ENCODE data around the gene TSHZ2.

TSHZ2 gene

DNA sequence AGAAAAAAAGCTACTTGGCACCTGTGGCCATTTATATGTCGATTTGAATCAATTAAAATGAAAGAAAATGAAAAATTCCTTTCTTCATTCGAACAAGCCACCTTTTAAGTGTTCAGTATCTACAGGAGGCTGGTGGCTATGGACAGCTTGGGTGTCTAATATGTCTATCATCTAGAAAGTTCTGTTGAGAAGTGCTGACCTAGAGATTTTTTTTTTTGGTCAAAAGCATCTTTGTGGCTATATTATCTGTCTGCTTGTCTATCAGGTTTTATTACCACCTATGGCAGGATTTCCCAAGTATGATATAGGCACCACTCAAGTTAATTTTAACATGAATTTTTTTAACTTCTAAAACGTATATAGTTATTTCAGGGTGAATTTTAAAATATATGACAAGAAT lies 250.8 kb downstream of the TSHZ2 start:
- Mint-ChIP-seq H3K36me3 (ENCODE audit: low read depth) (no peaks in the 10 kb centered on the region), H3K27ac (no peak overlapping the region), H3K27me3 (peaks cover 9% of the 10 kb centered on the region), H3K9me3 (no peaks in the 10 kb centered on the region), H3K4me3 (no peak overlapping the region), H3K4me1 (ENCODE audit: low read depth) (no peaks in the 10 kb centered on the region)
- intact Hi-C loops (cut with micrococcal nuclease): no loop called here

DNA sequence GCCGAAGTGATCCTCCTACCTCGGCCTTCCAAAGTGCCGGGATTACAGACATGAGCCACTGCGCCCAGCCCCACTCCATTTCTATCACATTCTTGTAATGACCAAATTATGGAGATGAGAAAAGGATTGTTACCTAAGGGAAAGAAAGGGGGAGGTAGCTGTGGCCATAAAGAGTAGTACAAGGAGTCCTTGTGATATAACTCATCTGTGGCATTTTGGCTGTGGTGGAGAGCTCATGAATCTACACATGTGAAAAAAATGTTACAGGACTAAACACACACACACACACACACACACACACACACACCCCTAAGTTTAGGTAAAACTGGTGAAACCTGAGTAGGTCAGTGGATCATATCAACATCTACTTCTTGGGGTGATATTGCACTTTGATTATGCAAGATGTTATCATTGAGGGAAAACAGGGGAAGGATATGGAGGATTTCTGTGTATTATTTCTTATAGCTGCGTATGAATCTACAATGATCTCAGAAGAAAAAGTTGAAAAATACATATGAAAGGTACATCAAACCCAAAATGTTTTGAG lies 251.5 kb downstream of the TSHZ2 start:
- H3K4me1 Mint-ChIP-seq (ENCODE audit: low read depth): no peaks in the 10 kb centered on the region
- intact Hi-C loops (cut with micrococcal nuclease): no loop called here
- H3K27ac Mint-ChIP-seq: no peak overlapping the region
- H3K9me3 Mint-ChIP-seq: no peaks in the 10 kb centered on the region
- no peaks in the 10 kb centered on the region for H3K36me3 Mint-ChIP-seq (ENCODE audit: low read depth)
- H3K27me3 Mint-ChIP-seq: peaks cover 9% of the 10 kb centered on the region
- no peak overlapping the region for H3K4me3 Mint-ChIP-seq

DNA sequence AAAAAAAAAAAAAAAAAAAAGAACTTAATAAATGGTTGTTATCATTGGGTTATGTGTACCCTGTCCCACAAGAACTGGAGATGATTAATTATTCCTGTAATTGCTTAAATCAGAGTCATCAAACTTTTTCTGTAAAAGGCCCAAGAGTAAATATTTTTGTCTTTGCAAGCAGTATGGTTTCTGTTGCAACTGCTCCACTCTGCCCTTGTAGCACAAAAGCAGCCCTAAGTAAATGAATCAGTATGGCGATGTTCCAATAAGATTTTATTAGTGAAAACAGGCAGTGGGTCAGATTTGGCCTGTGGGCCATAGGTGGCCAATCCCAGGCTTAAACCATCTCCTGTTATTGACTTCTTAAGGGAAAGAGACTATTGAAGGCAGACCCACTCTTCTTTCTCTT lies 252.7 kb downstream of the TSHZ2 start:
- peaks cover 8% of the 10 kb centered on the region for H3K9me3 Mint-ChIP-seq
- H3K4me3 Mint-ChIP-seq: no peak overlapping the region
- H3K36me3 Mint-ChIP-seq (ENCODE audit: low read depth): no peaks in the 10 kb centered on the region
- H3K27me3 Mint-ChIP-seq: peaks cover 9% of the 10 kb centered on the region
- H3K27ac Mint-ChIP-seq: no peak overlapping the region
- intact Hi-C loops (cut with micrococcal nuclease): no loop called here
- H3K4me1 Mint-ChIP-seq (ENCODE audit: low read depth): no peaks in the 10 kb centered on the region

DNA sequence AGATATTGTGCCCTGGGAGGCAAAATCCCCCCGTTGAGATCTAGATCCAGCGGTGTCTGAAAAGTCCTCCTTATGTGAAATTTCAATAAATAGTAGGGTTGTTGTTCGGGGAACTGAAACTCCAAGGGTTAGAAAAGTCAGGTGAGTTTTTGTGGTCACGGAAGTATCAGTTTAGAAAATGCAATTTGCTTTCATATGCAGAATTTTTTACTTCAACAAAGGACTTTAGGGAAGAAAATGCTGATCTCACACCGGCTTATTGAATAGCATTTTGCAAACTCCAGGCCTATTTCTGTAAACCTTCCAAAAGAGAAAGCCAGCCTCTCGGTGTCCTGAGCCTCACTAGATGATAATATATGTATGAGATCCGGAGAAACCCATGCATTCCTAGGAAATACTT lies 254.7 kb downstream of the TSHZ2 start:
- Mint-ChIP-seq H3K27ac (no peak overlapping the region), H3K4me1 (ENCODE audit: low read depth) (no peaks in the 10 kb centered on the region), H3K36me3 (ENCODE audit: low read depth) (no peaks in the 10 kb centered on the region), H3K27me3 (peaks cover 9% of the 10 kb centered on the region), H3K4me3 (no peak overlapping the region), H3K9me3 (peaks cover 12% of the 10 kb centered on the region)
- intact Hi-C loops (cut with micrococcal nuclease): no loop called here

DNA sequence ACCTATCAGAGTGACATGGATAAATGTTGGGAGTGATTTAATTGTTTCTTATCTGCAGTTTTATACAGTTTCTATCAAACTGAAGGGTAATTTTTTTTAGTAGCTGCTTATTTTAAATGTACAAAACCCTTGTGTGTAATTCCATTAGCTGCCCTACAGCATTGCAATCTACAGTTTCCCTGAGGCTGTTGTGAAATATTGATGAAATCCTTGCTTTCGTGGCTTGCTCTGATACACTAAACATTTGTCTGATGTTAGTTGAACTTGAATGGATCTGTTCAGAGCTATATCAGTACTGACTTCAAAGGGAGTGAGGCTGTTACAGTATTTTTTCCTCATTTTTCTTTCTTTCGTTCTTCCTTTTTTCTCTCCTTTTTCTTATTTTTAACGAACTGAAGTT lies 255.4 kb downstream of the TSHZ2 start:
- intact Hi-C loops (cut with micrococcal nuclease): no loop called here
- Mint-ChIP-seq H3K27ac (no peak overlapping the region), H3K4me1 (ENCODE audit: low read depth) (no peaks in the 10 kb centered on the region), H3K36me3 (ENCODE audit: low read depth) (no peaks in the 10 kb centered on the region), H3K4me3 (no peak overlapping the region), H3K27me3 (peaks cover 7% of the 10 kb centered on the region), H3K9me3 (peaks cover 12% of the 10 kb centered on the region)

DNA sequence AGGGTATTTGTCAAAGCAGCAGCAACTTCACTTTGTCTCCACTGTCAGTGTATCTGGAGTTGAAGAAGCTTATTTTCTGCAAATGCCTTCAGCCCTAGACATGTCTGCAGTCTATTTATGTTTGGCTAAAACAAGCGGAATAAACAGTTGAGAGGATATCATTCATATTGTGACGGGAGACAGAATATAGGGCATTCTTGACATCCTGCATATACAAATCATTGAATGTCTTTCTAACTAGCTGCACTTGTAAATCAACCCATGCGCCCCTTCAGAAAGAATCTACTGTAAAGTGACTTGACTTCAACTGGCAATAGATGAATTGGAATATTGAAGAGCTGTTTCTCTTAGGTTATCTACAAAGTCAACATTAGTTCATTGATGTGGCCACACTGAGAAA lies 258.9 kb downstream of the TSHZ2 start:
- H3K4me3 Mint-ChIP-seq: no peak overlapping the region
- H3K27ac Mint-ChIP-seq: no peak overlapping the region
- H3K4me1 Mint-ChIP-seq (ENCODE audit: low read depth): no peaks in the 10 kb centered on the region

DNA sequence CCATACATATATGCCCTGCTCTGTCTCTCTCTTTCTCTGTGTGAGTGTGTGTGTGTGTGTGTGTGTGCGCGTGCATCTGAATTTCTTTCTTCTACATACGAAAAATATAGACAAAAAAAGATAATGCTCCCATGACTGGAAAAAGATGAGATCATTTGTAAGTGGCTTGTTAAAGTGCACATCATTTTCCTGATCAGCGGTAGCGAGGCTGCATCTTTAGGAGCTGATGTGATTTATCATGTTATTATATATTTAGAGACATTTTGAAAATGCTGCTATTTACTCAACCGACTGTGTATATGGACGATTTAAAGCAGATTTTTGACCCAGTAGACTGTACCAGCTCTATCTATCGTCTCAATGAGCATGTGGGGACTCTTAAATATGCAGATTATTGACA lies 265.3 kb downstream of the TSHZ2 start:
- Mint-ChIP-seq H3K9me3 (no peaks in the 10 kb centered on the region), H3K27me3 (no peaks in the 10 kb centered on the region), H3K4me3 (no peak overlapping the region), H3K4me1 (ENCODE audit: low read depth) (no peaks in the 10 kb centered on the region), H3K36me3 (ENCODE audit: low read depth) (no peaks in the 10 kb centered on the region), H3K27ac (no peak overlapping the region)
- intact Hi-C loops (cut with micrococcal nuclease): no loop called here

More for the DNA sequence above, 258.9 kb downstream of the TSHZ2 start:
- Mint-ChIP-seq H3K9me3 (peaks cover 12% of the 10 kb centered on the region), H3K27me3 (peaks cover 2% of the 10 kb centered on the region), H3K36me3 (ENCODE audit: low read depth) (no peaks in the 10 kb centered on the region)
- intact Hi-C loops (cut with micrococcal nuclease): no loop called here

DNA sequence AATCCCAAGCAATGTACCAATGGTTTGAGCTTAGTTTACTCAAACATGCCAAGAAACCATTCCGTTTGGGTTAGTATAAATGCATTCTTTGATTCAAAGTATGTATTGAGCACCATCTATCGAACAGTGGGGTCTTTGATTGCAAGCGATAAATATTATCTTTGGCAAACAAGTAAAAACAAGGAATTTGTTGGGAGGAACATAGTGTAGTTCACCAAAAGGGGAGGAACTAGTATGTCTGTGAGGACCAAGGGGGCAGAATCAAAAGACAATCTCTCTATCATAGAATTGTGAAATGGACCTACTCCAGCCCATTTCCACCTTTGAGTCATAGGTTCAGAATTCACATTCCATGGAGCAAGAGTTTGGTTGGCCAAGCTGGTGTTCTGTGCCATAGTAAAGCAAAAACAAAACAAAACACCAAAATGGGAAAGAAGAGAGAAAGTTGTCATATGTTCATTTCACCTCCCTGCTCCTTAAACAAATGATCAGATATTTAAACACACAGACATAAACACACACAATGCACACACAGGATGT lies 266.0 kb downstream of the TSHZ2 start:
- H3K27ac Mint-ChIP-seq: no peak overlapping the region
- intact Hi-C loops (cut with micrococcal nuclease): no loop called here

DNA sequence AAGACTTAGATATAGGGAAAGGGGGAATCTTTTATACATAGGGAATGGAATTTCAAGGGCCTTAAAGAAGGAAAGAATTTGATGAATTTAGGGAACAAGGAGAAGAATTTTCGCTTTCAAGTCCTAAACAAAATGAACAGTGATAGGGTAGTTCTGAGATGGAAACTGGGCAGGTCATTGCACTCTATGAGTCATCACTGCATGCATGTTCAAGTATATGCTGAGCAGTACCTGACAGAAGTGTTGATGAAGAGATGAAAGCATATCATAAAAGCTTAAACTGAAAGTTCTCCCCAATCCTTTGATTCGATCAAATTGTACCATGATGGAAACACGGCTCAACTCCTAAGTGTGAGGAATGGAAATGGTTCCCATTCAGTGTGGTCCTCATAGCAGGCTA lies 271.0 kb downstream of the TSHZ2 start:
- Mint-ChIP-seq H3K4me3 (no peak overlapping the region), H3K27me3 (peaks cover 4% of the 10 kb centered on the region), H3K36me3 (ENCODE audit: low read depth) (no peaks in the 10 kb centered on the region), H3K4me1 (ENCODE audit: low read depth) (no peaks in the 10 kb centered on the region), H3K9me3 (no peaks in the 10 kb centered on the region), H3K27ac (no peak overlapping the region)
- intact Hi-C loops (cut with micrococcal nuclease): no loop called here

More for the DNA sequence above, 266.0 kb downstream of the TSHZ2 start:
- H3K9me3 Mint-ChIP-seq: no peaks in the 10 kb centered on the region
- H3K4me1 Mint-ChIP-seq (ENCODE audit: low read depth): no peaks in the 10 kb centered on the region
- no peaks in the 10 kb centered on the region for H3K36me3 Mint-ChIP-seq (ENCODE audit: low read depth)
- H3K4me3 Mint-ChIP-seq: no peak overlapping the region
- H3K27me3 Mint-ChIP-seq: peaks cover 3% of the 10 kb centered on the region

DNA sequence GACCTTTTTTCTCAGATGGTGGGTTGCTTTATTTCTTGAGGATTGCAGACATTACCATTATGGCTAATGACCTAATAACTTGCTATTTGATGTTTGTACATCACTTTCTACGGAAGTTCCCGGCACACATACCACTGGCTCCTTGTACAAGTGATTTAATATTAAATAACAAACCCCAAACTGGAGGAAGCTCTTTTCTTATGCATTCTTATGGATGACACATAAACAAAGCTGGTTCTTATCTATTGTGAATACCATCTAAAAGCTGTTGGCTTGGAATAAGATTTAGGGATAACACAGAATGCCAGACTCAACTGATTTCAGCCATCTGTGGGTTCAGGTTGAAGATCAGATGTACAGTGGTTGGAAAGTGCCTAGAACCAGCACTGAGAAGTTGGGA lies 272.6 kb downstream of the TSHZ2 start:
- no peaks in the 10 kb centered on the region for H3K36me3 Mint-ChIP-seq (ENCODE audit: low read depth)
- no peaks in the 10 kb centered on the region for H3K4me1 Mint-ChIP-seq (ENCODE audit: low read depth)
- H3K9me3 Mint-ChIP-seq: no peaks in the 10 kb centered on the region
- no peak overlapping the region for H3K4me3 Mint-ChIP-seq
- intact Hi-C loops (cut with micrococcal nuclease): no loop called here
- no peak overlapping the region for H3K27ac Mint-ChIP-seq
- H3K27me3 Mint-ChIP-seq: peaks cover 4% of the 10 kb centered on the region

DNA sequence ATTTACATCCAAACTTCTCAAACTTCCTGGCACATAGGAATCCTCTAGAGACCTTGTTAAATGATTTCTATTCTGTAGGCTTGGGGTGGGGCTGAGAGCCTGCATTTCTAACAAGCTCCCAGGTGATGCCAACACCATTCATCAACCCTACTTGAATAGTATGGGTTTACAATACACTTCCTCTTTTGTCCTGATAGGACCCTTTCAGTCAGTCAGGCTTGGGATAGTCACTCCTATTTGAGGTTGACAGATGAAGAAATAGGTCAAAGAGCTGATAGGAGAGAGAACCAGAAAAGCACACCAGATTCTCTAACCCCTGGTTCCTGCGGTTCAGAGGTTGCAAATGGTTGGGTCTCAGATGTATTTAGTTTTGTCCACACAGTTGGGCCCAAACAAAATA lies 273.4 kb downstream of the TSHZ2 start:
- Mint-ChIP-seq H3K4me1 (ENCODE audit: low read depth) (no peaks in the 10 kb centered on the region), H3K4me3 (no peak overlapping the region), H3K27ac (no peak overlapping the region), H3K27me3 (peaks cover 4% of the 10 kb centered on the region), H3K9me3 (no peaks in the 10 kb centered on the region), H3K36me3 (ENCODE audit: low read depth) (no peaks in the 10 kb centered on the region)
- intact Hi-C loops (cut with micrococcal nuclease): no loop called here

DNA sequence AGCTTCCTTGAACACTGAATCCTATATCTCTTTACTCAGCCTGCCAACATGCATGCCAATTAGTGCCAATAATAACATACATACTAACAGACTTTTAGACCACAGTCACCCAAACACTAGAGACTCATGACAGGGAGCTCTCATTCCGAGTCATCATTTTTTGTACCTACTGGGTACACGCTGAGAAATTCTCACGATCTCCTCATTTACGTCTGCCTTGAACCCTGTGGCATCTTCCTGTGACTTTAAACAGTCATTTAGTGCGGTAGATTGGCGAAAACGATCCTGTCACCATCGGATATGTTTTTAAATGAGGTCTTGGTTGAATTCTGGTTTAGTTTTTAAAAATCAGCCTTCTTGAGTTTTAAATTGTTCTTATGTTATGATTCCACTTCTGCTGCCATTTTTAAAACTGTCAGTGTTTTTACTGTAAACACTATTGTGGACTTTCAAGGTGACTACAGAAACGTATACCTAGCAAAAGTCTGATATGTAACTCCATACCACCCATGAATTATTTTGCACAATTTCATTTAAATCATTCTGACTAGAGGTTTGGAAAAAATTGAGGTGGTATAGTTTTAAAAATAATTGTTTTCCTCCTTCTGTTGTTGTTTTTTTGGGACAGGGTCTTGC lies 275.4 kb downstream of the TSHZ2 start:
- H3K27ac Mint-ChIP-seq: no peak overlapping the region
- H3K9me3 Mint-ChIP-seq: no peaks in the 10 kb centered on the region
- peaks cover 4% of the 10 kb centered on the region for H3K27me3 Mint-ChIP-seq
- intact Hi-C loops (cut with micrococcal nuclease): no loop called here
- H3K4me1 Mint-ChIP-seq (ENCODE audit: low read depth): no peaks in the 10 kb centered on the region
- H3K36me3 Mint-ChIP-seq (ENCODE audit: low read depth): no peaks in the 10 kb centered on the region
- no peak overlapping the region for H3K4me3 Mint-ChIP-seq

DNA sequence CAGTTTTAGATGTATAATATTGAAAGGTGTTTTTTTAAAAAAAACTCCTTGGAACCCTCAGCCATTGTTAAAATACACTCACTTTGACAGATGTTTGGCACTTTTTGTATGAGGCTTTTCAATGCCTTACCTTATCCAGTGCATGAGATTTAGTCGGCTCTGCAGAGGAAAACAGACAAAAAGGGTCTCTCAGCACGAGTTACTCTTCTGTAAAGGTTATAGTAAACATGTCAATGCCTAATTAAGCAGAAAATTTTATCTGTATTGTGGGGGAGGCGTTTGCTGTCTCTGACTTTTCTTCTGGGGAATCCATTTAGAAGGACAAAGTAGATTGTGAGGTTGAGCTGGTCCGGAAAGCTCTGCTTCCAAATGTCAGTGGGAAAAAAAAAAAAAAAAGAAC lies 278.3 kb downstream of the TSHZ2 start:
- Mint-ChIP-seq H3K27me3 (no peaks in the 10 kb centered on the region), H3K4me1 (ENCODE audit: low read depth) (no peaks in the 10 kb centered on the region), H3K27ac (no peak overlapping the region), H3K9me3 (no peaks in the 10 kb centered on the region), H3K36me3 (ENCODE audit: low read depth) (no peaks in the 10 kb centered on the region), H3K4me3 (no peak overlapping the region)
- intact Hi-C loops (cut with micrococcal nuclease): no loop called here

DNA sequence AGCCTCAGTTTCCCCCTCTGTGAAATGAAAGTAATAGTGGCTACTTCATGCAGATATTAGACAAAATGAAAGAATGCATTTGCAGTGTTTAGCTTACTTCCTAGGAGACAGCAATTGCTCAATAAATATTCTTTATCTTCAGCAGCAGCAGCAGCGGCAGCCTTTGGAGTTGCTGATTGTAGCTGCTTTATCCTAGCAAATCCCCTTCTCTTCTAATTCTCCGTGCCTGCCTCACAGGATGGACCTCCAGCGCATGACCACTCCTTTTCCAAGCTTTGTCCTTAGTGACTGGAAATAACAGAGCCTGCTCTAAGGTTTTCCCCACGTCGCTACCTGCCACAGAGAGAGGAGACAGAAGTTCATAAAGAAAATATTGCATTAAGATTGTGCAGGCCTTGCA lies 279.8 kb downstream of the TSHZ2 start:
- H3K36me3 Mint-ChIP-seq (ENCODE audit: low read depth): no peaks in the 10 kb centered on the region
- intact Hi-C loops (cut with micrococcal nuclease): no loop called here
- H3K4me1 Mint-ChIP-seq (ENCODE audit: low read depth): no peaks in the 10 kb centered on the region
- no peak overlapping the region for H3K4me3 Mint-ChIP-seq
- H3K27ac Mint-ChIP-seq: no peak overlapping the region
- H3K9me3 Mint-ChIP-seq: no peaks in the 10 kb centered on the region
- no peaks in the 10 kb centered on the region for H3K27me3 Mint-ChIP-seq

DNA sequence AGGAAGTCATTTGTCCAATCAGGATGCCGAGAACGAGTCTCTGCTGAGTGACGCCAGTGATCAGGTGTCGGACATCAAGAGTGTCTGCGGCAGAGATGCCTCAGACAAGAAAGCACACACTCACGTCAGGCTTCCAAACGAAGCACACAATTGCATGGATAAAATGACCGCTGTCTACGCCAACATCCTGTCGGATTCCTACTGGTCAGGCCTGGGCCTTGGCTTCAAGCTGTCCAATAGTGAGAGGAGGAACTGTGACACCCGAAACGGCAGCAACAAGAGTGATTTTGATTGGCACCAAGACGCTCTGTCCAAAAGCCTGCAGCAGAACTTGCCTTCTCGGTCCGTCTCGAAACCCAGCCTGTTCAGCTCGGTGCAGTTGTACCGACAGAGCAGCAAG lies 281.5 kb downstream of the TSHZ2 start:
- Mint-ChIP-seq H3K27ac (no peak overlapping the region), H3K36me3 (ENCODE audit: low read depth) (no peaks in the 10 kb centered on the region), H3K4me3 (no peak overlapping the region), H3K9me3 (no peaks in the 10 kb centered on the region), H3K27me3 (no peaks in the 10 kb centered on the region), H3K4me1 (ENCODE audit: low read depth) (no peaks in the 10 kb centered on the region)
- intact Hi-C loops (cut with micrococcal nuclease): no loop called here
